Liver (tissue), 9 donors: ENCODE measurements around the gene FAM43B. TPM values are rescaled to one million over a fixed set of nuclear protein-coding genes. Genes with fewer than 3 reads are reported as not detected.

ENCODE experiments used
- DNase-seq: peaks from one replicate; pipeline ENCODE4 v3.0.0-alpha.2; 2017; ENCODE audit warnings: low spot score
- H3K27ac ChIP-seq, 2 donors: one replicate each; pipeline ENCODE4 v1.7.0; 2013; ENCODE audit warnings: inconsistent platforms in 2 of 2, low read length in 2 of 2, control low read depth in 1 of 2, low read depth in 1 of 2, mild to moderate bottlenecking in 1 of 2
- H3K27me3 ChIP-seq, 4 donors: one replicate each; pipeline versions ENCODE4 v1.6.1 to v1.7.0; 2013; ENCODE audit warnings: low read length in 3 of 4, inconsistent platforms in 1 of 4, mild to moderate bottlenecking in 1 of 4, moderate library complexity in 1 of 4; ENCODE audit not compliant: control insufficient read depth in 4 of 4, insufficient read depth in 4 of 4
- H3K36me3 ChIP-seq, 4 donors: one replicate each; pipeline versions ENCODE4 v1.6.1 to v1.7.0; 2013; ENCODE audit warnings: low read length in 3 of 4, mild to moderate bottlenecking in 3 of 4, low read depth in 1 of 4, moderate library complexity in 1 of 4; ENCODE audit not compliant: control insufficient read depth in 4 of 4, insufficient read depth in 3 of 4
- H3K4me1 ChIP-seq, 4 donors: one replicate each; pipeline versions ENCODE4 v1.6.1 to v1.7.0; 2013; ENCODE audit warnings: low read length in 3 of 4, mild to moderate bottlenecking in 3 of 4, moderate library complexity in 1 of 4; ENCODE audit not compliant: control insufficient read depth in 4 of 4, insufficient read depth in 4 of 4
- H3K4me3 ChIP-seq, 3 donors: one replicate each; pipeline versions ENCODE4 v1.6.1 to v1.7.0; 2013; ENCODE audit warnings: low read length in 3 of 3, control low read depth in 1 of 3, low read depth in 1 of 3, mild to moderate bottlenecking in 1 of 3
- H3K9ac ChIP-seq, 2 donors: one replicate each; pipeline ENCODE4 v1.7.0; 2013; ENCODE audit warnings: low read length in 2 of 2, mild to moderate bottlenecking in 2 of 2, moderate library complexity in 2 of 2, control low read depth in 1 of 2, low read depth in 1 of 2
- H3K9me3 ChIP-seq, 4 donors: one replicate each; pipeline versions ENCODE4 v1.6.1 to v1.7.0; 2013; ENCODE audit warnings: low read length in 3 of 4; ENCODE audit not compliant: control insufficient read depth in 4 of 4
- ATF3 ChIP-seq: IDR thresholded peaks from 2 replicates; pipeline ENCODE4 v1.6.1; 2016; ENCODE audit warnings: antibody characterized with exemption
- CTCF ChIP-seq: fragments of 150-350 bp; IDR thresholded peaks from 2 replicates; pipeline ENCODE4 v1.5.1; 2017; ENCODE audit warnings: improper control_type of control experiment, low read depth, low read length; ENCODE audit not compliant: missing input control
- FOXA1 ChIP-seq: IDR thresholded peaks from 2 replicates; pipeline ENCODE4 v1.6.1; 2016; ENCODE audit warnings: antibody characterized with exemption
- FOXA2 ChIP-seq: IDR thresholded peaks from 2 replicates; pipeline ENCODE4 v1.6.1; 2016; ENCODE audit warnings: antibody characterized with exemption
- HNF4A ChIP-seq, 2 donors: conservative IDR thresholded peaks; 2 replicates each; pipeline ENCODE4 v1.6.1; 2016; ENCODE audit warnings: antibody characterized with exemption in 2 of 2, mild to moderate bottlenecking in 2 of 2
- HNF4G ChIP-seq: IDR thresholded peaks from 2 replicates; pipeline ENCODE4 v1.6.1; 2016; ENCODE audit warnings: antibody characterized with exemption
- JUND ChIP-seq, 2 donors: IDR thresholded peaks; 2 replicates each; pipeline ENCODE4 v1.6.1; 2016; ENCODE audit warnings: antibody characterized with exemption in 2 of 2
- MAX ChIP-seq: IDR thresholded peaks from 2 replicates; pipeline ENCODE4 v1.6.1; 2016; ENCODE audit warnings: antibody characterized with exemption
- NR2F2 ChIP-seq: IDR thresholded peaks from 2 replicates; pipeline ENCODE4 v1.6.1; 2016; ENCODE audit warnings: antibody characterized with exemption
- RAD21 ChIP-seq, 2 donors: IDR thresholded peaks; 2 replicates each; pipeline ENCODE4 v1.6.1; 2016; ENCODE audit warnings: antibody characterized with exemption in 2 of 2, mild to moderate bottlenecking in 2 of 2
- RXRA ChIP-seq, 2 donors: IDR thresholded peaks; 2 replicates each; pipeline ENCODE4 v1.6.1; 2017 to 2018; ENCODE audit warnings: antibody characterized with exemption in 2 of 2, mild to moderate bottlenecking in 1 of 2
- SP1 ChIP-seq: IDR thresholded peaks from 2 replicates; pipeline ENCODE4 v1.6.1; 2018; ENCODE audit warnings: antibody characterized with exemption, mild to moderate bottlenecking
- TAF1 ChIP-seq: conservative IDR thresholded peaks from 2 replicates; pipeline ENCODE4 v1.6.1; 2016; ENCODE audit warnings: antibody characterized with exemption, mild to moderate bottlenecking
- YY1 ChIP-seq: IDR thresholded peaks from 2 replicates; pipeline ENCODE4 v1.6.1; 2016; ENCODE audit warnings: antibody characterized with exemption, mild to moderate bottlenecking
- WGBS: extraction: QIAGEN DNeasy Blood & Tissue Kit; methylation state at CpG from one replicate; pipeline ENCODE4 v1.1.7; 2013; 5-methylcytosine and 5-hydroxymethylcytosine counted together
- polyA plus RNA-seq, 2 donors: library from polyadenylated mRNA; stranded (reverse) in 1 of 2; unstranded in 1 of 2; fragments of 200-250 nt in 1 of 2; fragments of >200 nt in 1 of 2; fragmentation: Nextera tagmentation in 1 of 2; extraction: Ambion mirVana in 1 of 2; gene quantifications; one replicate each; pipeline versions ENCODE4 v1.2.1 to v1.2.3, GENCODE V29; 2013 to 2015
- total RNA-seq, 2 donors: library from RNA; depleted of rRNA; stranded (reverse); fragments of >200 nt; gene quantifications; one replicate each; pipeline ENCODE4 v1.2.3, GENCODE V29; 2014
- TF ChIP-seq, protein P1 (sequence below): IDR thresholded peaks from 2 replicates; pipeline ENCODE4 v1.6.1; 2016; ENCODE audit warnings: antibody characterized with exemption, mild to moderate bottlenecking
- donor health status: healthy.
- donor health status: healthy.
- donor health status: healthy.
- donor health status: healthy.
- donor health status: healthy.

The FAM43B gene
- total and polyA plus RNA-seq, 4 donors: 0.06 to 0.09 (median 0.07) TPM

DNA sequence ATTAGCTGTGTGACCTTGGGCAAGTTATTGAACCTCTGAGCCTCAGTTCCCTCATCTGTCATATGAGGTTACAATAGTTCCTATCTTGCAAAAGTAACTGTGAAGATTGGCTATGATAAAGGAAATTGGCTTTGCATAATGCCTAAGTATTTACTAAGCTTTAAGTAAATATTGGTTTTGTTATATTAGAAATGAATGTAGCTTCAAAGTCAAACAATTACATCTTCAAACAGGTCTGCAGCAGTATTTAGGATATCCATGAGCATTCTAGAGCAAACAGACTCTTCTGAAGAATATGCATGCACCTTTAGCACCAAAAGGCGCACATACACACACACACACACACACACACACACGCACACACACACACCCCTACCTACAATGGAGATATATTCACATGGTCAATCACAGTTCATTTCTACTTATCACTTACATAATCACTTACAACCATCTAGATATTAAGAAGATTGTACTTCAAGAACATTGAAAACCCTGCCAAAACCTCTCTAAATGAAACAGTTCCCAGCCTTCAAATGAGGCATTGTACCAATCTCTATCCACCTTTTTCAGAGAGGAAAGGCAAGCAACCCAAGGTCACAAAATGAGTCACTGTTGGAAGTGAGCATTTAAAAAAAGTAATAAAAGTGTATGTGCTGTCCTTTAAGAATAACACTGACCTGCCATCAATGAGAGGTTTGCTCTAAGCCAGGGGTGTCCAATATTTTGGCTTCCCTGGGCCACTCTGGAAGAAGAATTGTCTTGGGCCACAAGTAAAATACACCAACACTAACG, 13.4 kb upstream of the FAM43B start:
- H3K4me3 ChIP-seq: no peak overlapping the region
- H3K27me3 ChIP-seq: peaks cover 0 to 10% (median under 1%) of the 10 kb centered on the region in 4 donors
- WGBS: 64% methylated on average over 3 of the region's 3 CpGs
- no peaks in the 10 kb centered on the region for H3K36me3 ChIP-seq
- no peak for TF ChIP-seq FOXA2
- TF ChIP-seq YY1: no peak
- TF ChIP-seq ATF3: no peak
- no peak for TF ChIP-seq CTCF
- TF ChIP-seq, protein P1, sequence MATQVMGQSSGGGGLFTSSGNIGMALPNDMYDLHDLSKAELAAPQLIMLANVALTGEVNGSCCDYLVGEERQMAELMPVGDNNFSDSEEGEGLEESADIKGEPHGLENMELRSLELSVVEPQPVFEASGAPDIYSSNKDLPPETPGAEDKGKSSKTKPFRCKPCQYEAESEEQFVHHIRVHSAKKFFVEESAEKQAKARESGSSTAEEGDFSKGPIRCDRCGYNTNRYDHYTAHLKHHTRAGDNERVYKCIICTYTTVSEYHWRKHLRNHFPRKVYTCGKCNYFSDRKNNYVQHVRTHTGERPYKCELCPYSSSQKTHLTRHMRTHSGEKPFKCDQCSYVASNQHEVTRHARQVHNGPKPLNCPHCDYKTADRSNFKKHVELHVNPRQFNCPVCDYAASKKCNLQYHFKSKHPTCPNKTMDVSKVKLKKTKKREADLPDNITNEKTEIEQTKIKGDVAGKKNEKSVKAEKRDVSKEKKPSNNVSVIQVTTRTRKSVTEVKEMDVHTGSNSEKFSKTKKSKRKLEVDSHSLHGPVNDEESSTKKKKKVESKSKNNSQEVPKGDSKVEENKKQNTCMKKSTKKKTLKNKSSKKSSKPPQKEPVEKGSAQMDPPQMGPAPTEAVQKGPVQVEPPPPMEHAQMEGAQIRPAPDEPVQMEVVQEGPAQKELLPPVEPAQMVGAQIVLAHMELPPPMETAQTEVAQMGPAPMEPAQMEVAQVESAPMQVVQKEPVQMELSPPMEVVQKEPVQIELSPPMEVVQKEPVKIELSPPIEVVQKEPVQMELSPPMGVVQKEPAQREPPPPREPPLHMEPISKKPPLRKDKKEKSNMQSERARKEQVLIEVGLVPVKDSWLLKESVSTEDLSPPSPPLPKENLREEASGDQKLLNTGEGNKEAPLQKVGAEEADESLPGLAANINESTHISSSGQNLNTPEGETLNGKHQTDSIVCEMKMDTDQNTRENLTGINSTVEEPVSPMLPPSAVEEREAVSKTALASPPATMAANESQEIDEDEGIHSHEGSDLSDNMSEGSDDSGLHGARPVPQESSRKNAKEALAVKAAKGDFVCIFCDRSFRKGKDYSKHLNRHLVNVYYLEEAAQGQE: no peak
- TF ChIP-seq HNF4G: no peak
- no peak for TF ChIP-seq RXRA (IDR thresholded peaks at IDR 0.05)
- TF ChIP-seq FOXA1: no peak
- TF ChIP-seq SP1: no peak
- no peak for TF ChIP-seq TAF1
- TF ChIP-seq NR2F2: no peak
- no peak for TF ChIP-seq MAX
- no peak for DNase-seq
- H3K9me3 ChIP-seq: no peaks in the 10 kb centered on the region
- no peak overlapping the region for H3K9ac ChIP-seq
- H3K4me1 ChIP-seq: no peaks in the 10 kb centered on the region
- H3K27ac ChIP-seq: no peak overlapping the region

GRCh38 chr1:20540281-20540680, 12.1 kb upstream of the FAM43B start:
- no peak overlapping the region for H3K4me3 ChIP-seq
- peaks cover 0 to 10% (median under 1%) of the 10 kb centered on the region in 4 donors for H3K27me3 ChIP-seq
- WGBS: 94% methylated on average over 1 of the region's 1 CpG

More at GRCh38 chr1:20540281-20540680, 12.1 kb upstream of the FAM43B start:
- TF ChIP-seq SP1 (no peak), ATF3 (no peak), MAX (no peak), FOXA2 (no peak), TAF1 (no peak), RAD21 (IDR thresholded peaks at IDR 0.05) (no peak), FOXA1 (no peak), JUND (IDR thresholded peaks at IDR 0.05) (no peak), HNF4A (conservative IDR thresholded peaks at IDR 0.05) (no peak)
- no peaks in the 10 kb centered on the region for H3K36me3 ChIP-seq
- no peak overlapping the region for H3K27ac ChIP-seq
- no peaks in the 10 kb centered on the region for H3K4me1 ChIP-seq
- no peak overlapping the region for H3K9ac ChIP-seq
- no peaks in the 10 kb centered on the region for H3K9me3 ChIP-seq
- no peak for DNase-seq
